ENCODE data around the gene NOX3.
A peak's percentile ranks its signal among the peaks of the same experiment; 100 is the strongest.

NOX3 gene

DNA sequence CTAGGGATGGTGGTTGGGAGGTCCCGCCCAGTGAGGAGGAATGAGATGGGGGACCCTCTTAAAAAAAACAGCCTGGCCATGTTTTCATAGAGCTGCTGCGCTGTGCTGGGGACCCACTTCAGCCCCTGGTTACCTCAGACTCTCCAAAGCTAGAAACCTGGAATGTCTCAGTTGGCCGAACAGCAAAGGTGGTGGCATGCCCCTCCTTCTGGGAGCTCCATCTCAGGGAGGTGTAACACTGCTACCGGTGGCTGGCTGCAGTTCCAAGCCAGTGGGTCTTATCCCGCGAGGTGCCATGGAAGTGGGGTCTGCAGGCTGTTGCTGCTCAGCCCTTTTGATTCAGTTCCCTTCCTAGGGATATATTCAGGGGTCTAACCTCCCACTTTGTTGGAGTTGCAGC is 105.7 kb downstream of the NOX3 start:
- Histone ChIP-seq H4K20me1 (ENCODE audit: control insufficient read depth, insufficient read depth, low read depth, low read length) (no peaks in the 10 kb centered on the region), H3K4me2 (ENCODE audit: low read length) (peak overlapping the region; percentile 45; the same call in 1 of the 2 replicates), H3K9me2 (replicated peaks; ENCODE audit: control insufficient read depth, low read length) (no peaks in the 10 kb centered on the region), H3K9me3 (ENCODE audit: control insufficient read depth, insufficient read depth, low read length) (peaks cover 73% of the 10 kb centered on the region), H3K27ac (ENCODE audit: low read depth, low read length) (peak overlapping the region; percentile 88), H3K36me3 (ENCODE audit: control insufficient read depth, low read length) (peaks cover 68% of the 10 kb centered on the region), H3F3A (ENCODE audit: control insufficient read depth, insufficient read depth) (peaks cover 11% of the 10 kb centered on the region), H3K27me3 (ENCODE audit: control insufficient read depth, low read length) (no peaks in the 10 kb centered on the region), H3K79me2 (ENCODE audit: control insufficient read depth, low read length) (no peaks in the 10 kb centered on the region), H3K4me3 (ENCODE audit: low read length) (peak overlapping the region; percentile 6), H3K4me1 (ENCODE audit: control insufficient read depth, low read length) (peaks cover 66% of the 10 kb centered on the region)
- TF ChIP-seq, protein P1, sequence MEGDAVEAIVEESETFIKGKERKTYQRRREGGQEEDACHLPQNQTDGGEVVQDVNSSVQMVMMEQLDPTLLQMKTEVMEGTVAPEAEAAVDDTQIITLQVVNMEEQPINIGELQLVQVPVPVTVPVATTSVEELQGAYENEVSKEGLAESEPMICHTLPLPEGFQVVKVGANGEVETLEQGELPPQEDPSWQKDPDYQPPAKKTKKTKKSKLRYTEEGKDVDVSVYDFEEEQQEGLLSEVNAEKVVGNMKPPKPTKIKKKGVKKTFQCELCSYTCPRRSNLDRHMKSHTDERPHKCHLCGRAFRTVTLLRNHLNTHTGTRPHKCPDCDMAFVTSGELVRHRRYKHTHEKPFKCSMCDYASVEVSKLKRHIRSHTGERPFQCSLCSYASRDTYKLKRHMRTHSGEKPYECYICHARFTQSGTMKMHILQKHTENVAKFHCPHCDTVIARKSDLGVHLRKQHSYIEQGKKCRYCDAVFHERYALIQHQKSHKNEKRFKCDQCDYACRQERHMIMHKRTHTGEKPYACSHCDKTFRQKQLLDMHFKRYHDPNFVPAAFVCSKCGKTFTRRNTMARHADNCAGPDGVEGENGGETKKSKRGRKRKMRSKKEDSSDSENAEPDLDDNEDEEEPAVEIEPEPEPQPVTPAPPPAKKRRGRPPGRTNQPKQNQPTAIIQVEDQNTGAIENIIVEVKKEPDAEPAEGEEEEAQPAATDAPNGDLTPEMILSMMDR (IDR thresholded peaks at IDR 0.05; ENCODE audit: low read depth, low read length, poor library complexity, severe bottlenecking): no peak
- no peak for TF ChIP-seq EZH2phosphoT487 (IDR thresholded peaks at IDR 0.05; ENCODE audit: borderline replicate concordance, low read length)

DNA sequence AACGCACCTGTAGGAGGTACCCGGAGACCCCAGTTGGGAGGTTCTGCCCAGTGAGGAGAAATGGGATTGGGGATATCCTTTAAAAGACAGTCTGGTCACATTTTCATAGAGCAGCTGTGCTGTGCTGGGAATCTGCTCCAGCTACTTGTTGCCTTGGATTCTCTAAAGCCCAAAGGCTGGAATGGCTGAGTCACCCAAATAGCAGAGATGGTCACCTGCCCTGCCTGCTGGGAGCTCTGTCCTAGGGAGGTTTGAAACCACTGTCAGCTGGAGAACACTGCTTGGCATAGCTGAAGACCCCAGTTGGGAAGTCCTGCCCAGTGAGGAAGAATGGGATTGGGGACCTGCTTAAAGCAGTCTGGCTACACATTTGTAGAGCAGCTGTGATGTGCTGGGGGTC is 106.5 kb downstream of the NOX3 start:
- Histone ChIP-seq H3F3A (ENCODE audit: control insufficient read depth, insufficient read depth) (peaks cover 11% of the 10 kb centered on the region), H3K9me2 (replicated peaks; ENCODE audit: control insufficient read depth, low read length) (no peaks in the 10 kb centered on the region), H3K4me2 (ENCODE audit: low read length) (no peak overlapping the region), H3K27ac (ENCODE audit: low read depth, low read length) (peak overlapping the region; percentile 88), H3K4me3 (ENCODE audit: low read length) (0 out of 2 replicates have a peak overlapping the region, but pooled peaks have one; percentile 5), H3K27me3 (ENCODE audit: control insufficient read depth, low read length) (no peaks in the 10 kb centered on the region), H3K9me3 (ENCODE audit: control insufficient read depth, insufficient read depth, low read length) (peaks cover 73% of the 10 kb centered on the region), H3K79me2 (ENCODE audit: control insufficient read depth, low read length) (no peaks in the 10 kb centered on the region), H3K36me3 (ENCODE audit: control insufficient read depth, low read length) (peaks cover 61% of the 10 kb centered on the region), H4K20me1 (ENCODE audit: control insufficient read depth, insufficient read depth, low read depth, low read length) (no peaks in the 10 kb centered on the region), H3K4me1 (ENCODE audit: control insufficient read depth, low read length) (peaks cover 72% of the 10 kb centered on the region)
- no peak for TF ChIP-seq EZH2phosphoT487 (IDR thresholded peaks at IDR 0.05; ENCODE audit: borderline replicate concordance, low read length)
- TF ChIP-seq, protein P1 (IDR thresholded peaks at IDR 0.05; ENCODE audit: low read depth, low read length, poor library complexity, severe bottlenecking): no peak

DNA sequence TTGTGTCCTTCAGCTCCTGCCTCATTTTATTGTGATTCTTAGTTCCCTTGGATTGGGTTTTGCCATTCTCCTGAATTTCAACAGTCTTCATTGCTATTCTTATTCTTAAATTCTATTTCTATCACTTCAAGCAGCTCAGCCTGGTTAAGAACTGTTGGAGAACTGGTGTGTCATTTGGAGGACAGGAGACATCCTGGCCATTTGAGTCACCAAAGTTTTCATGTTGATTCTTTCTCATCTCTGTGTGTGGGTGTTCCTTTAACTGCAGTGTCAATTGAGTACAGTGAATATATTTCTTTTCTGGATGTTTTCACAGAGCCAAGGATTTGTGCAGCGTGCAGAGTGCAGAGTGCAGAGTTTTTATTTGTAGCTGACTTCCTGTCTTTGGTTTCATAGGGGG is 107.8 kb downstream of the NOX3 start:
- TF ChIP-seq, protein P1 (IDR thresholded peaks at IDR 0.05; ENCODE audit: low read depth, low read length, poor library complexity, severe bottlenecking): no peak
- TF ChIP-seq EZH2phosphoT487 (IDR thresholded peaks at IDR 0.05; ENCODE audit: borderline replicate concordance, low read length): no peak
- H3K9me3 ChIP-seq (ENCODE audit: control insufficient read depth, insufficient read depth, low read length): peaks cover 63% of the 10 kb centered on the region
- H3K4me1 ChIP-seq (ENCODE audit: control insufficient read depth, low read length): peaks cover 75% of the 10 kb centered on the region
- H3K36me3 ChIP-seq (ENCODE audit: control insufficient read depth, low read length): peaks cover 51% of the 10 kb centered on the region
- 0 out of 2 replicates have a peak overlapping the region, but pooled peaks have one; percentile 2 for H3K4me2 ChIP-seq (ENCODE audit: low read length)
- no peaks in the 10 kb centered on the region for H4K20me1 ChIP-seq (ENCODE audit: control insufficient read depth, insufficient read depth, low read depth, low read length)
- peak overlapping the region; percentile 23 for H3K27ac ChIP-seq (ENCODE audit: low read depth, low read length)
- no peaks in the 10 kb centered on the region for H3K27me3 ChIP-seq (ENCODE audit: control insufficient read depth, low read length)
- peaks cover 8% of the 10 kb centered on the region for H3F3A ChIP-seq (ENCODE audit: control insufficient read depth, insufficient read depth)
- no peaks in the 10 kb centered on the region for H3K9me2 ChIP-seq (replicated peaks; ENCODE audit: control insufficient read depth, low read length)
- no peak overlapping the region for H3K4me3 ChIP-seq (ENCODE audit: low read length)
- H3K79me2 ChIP-seq (ENCODE audit: control insufficient read depth, low read length): no peaks in the 10 kb centered on the region

Data from DOHH2 (cell line).